HG02571 (cell line): ENCODE results near the gene DHFR.
"Not testable (repeated sequence)": the region's sequence is repeated elsewhere in the genome, so short reads cannot be mapped to it uniquely, and the experiment has no call there.

Experiments used
- ATAC-seq: cut with Tn5 transposase; IDR thresholded peaks from one replicate; pipeline ENCODE4 v1.9.1; 2021; ENCODE audit warnings: mild to moderate bottlenecking, moderate library complexity; ENCODE audit not compliant: unreplicated experiment

Gene DHFR

GRCh38 chr5:80600943-80601693 is 53.7 kb downstream of the DHFR start:
- no peak for ATAC-seq

- ATAC-seq = no peak
These were observed 57.3 kb downstream of the DHFR start for GRCh38 chr5:80597500-80597899.

GRCh38 chr5:80594810-80595209 is 60.0 kb downstream of the DHFR start:
- ATAC-seq = no peak

DNA sequence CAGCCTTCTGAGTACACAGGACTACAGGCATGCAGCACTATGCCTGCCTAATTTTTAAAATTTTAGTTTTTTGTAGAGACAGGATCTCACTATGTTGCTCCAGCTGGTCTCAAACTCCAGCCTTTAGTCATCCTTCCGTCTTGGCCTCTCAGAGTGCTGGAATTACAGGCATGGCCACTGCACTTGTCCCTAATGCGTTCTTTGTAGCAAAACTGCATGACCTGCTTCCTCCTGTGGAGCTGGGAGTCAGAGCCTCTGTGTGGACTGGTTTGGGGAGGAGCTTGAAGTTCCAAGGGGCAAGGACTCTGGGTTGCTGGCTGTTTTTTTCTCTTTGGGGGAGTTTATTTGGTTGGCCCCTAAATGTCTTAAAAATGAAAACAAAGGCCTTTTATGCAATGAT is 62.0 kb downstream of the DHFR start:
- ATAC-seq = no peak

- ATAC-seq = no peak
These were observed 62.7 kb downstream of the DHFR start for GRCh38 chr5:80592105-80592504.

- ATAC-seq = no peak
These were observed 63.4 kb downstream of the DHFR start for GRCh38 chr5:80591352-80591751.

DNA sequence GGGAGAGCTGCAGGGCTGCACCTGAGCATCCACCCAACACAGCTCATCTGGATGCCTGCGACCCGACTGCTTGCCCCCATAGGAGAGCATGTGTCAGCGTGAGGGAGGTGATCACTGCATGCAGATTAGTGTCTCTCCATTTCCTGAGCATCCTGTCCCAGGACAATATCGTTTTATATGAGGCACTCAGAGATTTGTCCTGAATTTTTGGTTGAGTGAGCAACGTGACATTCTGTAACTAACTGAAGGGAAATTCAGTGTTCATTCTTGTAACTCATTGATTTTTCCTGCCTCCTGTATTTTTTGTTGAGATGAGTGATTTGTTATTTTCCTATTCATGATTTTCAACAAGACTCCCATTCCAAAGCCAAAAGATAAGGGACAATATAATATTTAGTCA is 64.0 kb downstream of the DHFR start:
- ATAC-seq = no peak

- ATAC-seq = no peak
These were observed 65.8 kb downstream of the DHFR start for GRCh38 chr5:80588858-80589540.

GRCh38 chr5:80584770-80585169 is 70.0 kb downstream of the DHFR start:
- ATAC-seq = no peak

DNA sequence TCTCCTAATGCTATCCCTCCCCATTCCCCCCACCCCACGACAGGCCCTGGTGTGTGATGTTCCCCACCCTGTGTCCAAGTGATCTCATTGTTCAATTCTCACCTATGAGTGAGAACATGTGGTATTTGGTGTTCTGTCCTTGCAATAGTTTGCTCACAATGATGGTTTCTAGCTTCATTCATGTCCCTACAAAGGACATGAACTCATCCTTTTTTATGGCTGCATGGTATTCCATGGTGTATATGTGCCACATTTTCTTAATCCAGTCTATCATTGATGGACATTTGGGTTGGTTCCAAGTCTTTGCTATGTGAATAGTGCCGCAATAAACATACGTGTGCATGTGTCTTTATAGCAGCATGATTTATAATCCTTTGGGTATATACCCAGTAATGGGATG is 74.5 kb downstream of the DHFR start:
- not testable (repeated sequence) for ATAC-seq

GRCh38 chr5:80579050-80579449 is 75.7 kb downstream of the DHFR start:
- no peak for ATAC-seq

- no peak for ATAC-seq
These were observed 77.1 kb downstream of the DHFR start for GRCh38 chr5:80577707-80578106.

DNA sequence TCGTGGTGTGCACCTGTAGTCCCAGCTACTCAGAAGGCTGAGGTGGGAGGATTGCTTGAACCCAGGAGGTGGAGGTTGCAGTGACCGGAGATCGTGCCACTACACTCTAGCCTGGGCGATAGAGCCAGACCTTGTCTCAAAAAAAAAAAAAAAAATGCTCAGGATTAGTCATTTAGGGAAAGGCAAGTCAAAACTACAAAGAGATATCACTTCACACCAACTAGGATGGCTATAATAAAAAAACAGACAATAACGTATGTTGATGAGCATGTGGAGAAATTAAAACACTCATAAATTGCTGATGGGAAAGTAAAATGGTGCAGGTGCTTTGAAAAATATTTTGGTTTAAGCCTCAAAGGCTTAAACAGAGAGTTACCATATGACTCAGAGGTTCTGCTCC is 78.4 kb downstream of the DHFR start:
- ATAC-seq = no peak
